ENCODE measurements around the gene GLA.

GRCh38 chrX:101407748-101408531 is at the start of gene GLA, which contains the start of gene HNRNPH2:
- no peak for TF ChIP-seq FIP1L1 (IDR thresholded peaks at IDR 0.05; ENCODE audit: borderline replicate concordance, insufficient read depth, low read depth, low read length)
- TF ChIP-seq ZNF354B (CRISPR knock-in tag; IDR thresholded peaks at IDR 0.05), result no peak
- TF ChIP-seq SP4 (CRISPR knock-in tag; IDR thresholded peaks at IDR 0.05), result no peak
- no peak for TF ChIP-seq NFIC (IDR thresholded peaks at IDR 0.05; ENCODE audit: low read length)
- no peak for TF ChIP-seq JUN (CRISPR knock-in tag; IDR thresholded peaks at IDR 0.05)
- no peak for TF ChIP-seq ZSCAN20 (CRISPR knock-in tag; IDR thresholded peaks at IDR 0.05; ENCODE audit: borderline replicate concordance)

Measured in HepG2 (cell line).